Glutamatergic neuron (in vitro differentiated cells): ENCODE measurements around the gene NID2. TPM values are rescaled to one million over a fixed set of nuclear protein-coding genes. Genes with fewer than 3 reads are reported as not detected.
A peak's percentile ranks its signal among the peaks of the same experiment; 100 is the strongest.

ENCODE experiments used
- DNase-seq: peaks from one replicate; pipeline ENCODE4 v3.0.0; 2022
- H3K27ac Mint-ChIP-seq: one replicate; pipeline ENCODE4 v1.8.0; 2020; ENCODE audit warnings: mild to moderate bottlenecking, mixed read lengths, inconsistent platforms; ENCODE audit not compliant: unreplicated experiment
- H3K27me3 Mint-ChIP-seq: one replicate; pipeline ENCODE4 v1.8.0; 2020; ENCODE audit warnings: mild to moderate bottlenecking, moderate library complexity, mixed read lengths, inconsistent platforms; ENCODE audit not compliant: unreplicated experiment
- H3K36me3 Mint-ChIP-seq: one replicate; pipeline ENCODE4 v1.8.0; 2020; ENCODE audit warnings: mild to moderate bottlenecking, mixed read lengths, inconsistent platforms; ENCODE audit not compliant: unreplicated experiment
- H3K4me1 Mint-ChIP-seq: one replicate; pipeline ENCODE4 v1.8.0; 2020; ENCODE audit warnings: mild to moderate bottlenecking, low read depth, mixed read lengths, inconsistent platforms; ENCODE audit not compliant: unreplicated experiment
- H3K4me3 Mint-ChIP-seq: one replicate; pipeline ENCODE4 v1.8.0; 2020; ENCODE audit warnings: mild to moderate bottlenecking, mixed read lengths, inconsistent platforms; ENCODE audit not compliant: unreplicated experiment
- H3K9me3 Mint-ChIP-seq: one replicate; pipeline ENCODE4 v1.8.0; 2020; ENCODE audit warnings: mild to moderate bottlenecking, moderate library complexity, mixed read lengths, inconsistent platforms; ENCODE audit not compliant: unreplicated experiment
- CTCF ChIP-seq: fragments of 200-600 bp; sonication (generic); IDR thresholded peaks from one replicate; pipeline ENCODE4 v1.5.0; 2021; ENCODE audit not compliant: partially characterized antibody, unreplicated experiment
- total RNA-seq: library from RNA; stranded (reverse); fragmentation: NEBNext Ultra II Directional; extraction: Animal tissue kit (Norgen Biotek cat#: 25700); gene quantifications from one replicate; pipeline ENCODE4 v1.2.1, GENCODE V29; 2021; ENCODE audit not compliant: unreplicated experiment

The NID2 gene
- total RNA-seq, 1 donor from 2014 or later, result 2.6 TPM

GRCh38 chr14:52043690-52044089 is 25.2 kb downstream of the NID2 start:
- peak; percentile 55 for DNase-seq
- Mint-ChIP-seq H3K4me3 (no peak overlapping the region), H3K36me3 (no peaks in the 10 kb centered on the region), H3K9me3 (no peaks in the 10 kb centered on the region), H3K27me3 (no peaks in the 10 kb centered on the region), H3K27ac (no peak overlapping the region), H3K4me1 (no peaks in the 10 kb centered on the region)
- TF ChIP-seq CTCF, result peak; percentile 77

- no peaks in the 10 kb centered on the region for H3K27me3 Mint-ChIP-seq
- no peak overlapping the region for H3K4me3 Mint-ChIP-seq
- H3K4me1 Mint-ChIP-seq, result no peaks in the 10 kb centered on the region
- no peaks in the 10 kb centered on the region for H3K9me3 Mint-ChIP-seq
- no peak overlapping the region for H3K27ac Mint-ChIP-seq
- no peak for DNase-seq
- TF ChIP-seq CTCF, result no peak
- H3K36me3 Mint-ChIP-seq, result no peaks in the 10 kb centered on the region
Observed at GRCh38 chr14:52042371-52043289, 26.2 kb downstream of the NID2 start.

GRCh38 chr14:52040598-52040997 is 28.3 kb downstream of the NID2 start:
- TF ChIP-seq CTCF, result no peak
- Mint-ChIP-seq H3K4me1 (no peaks in the 10 kb centered on the region), H3K36me3 (no peaks in the 10 kb centered on the region), H3K4me3 (no peak overlapping the region), H3K9me3 (no peaks in the 10 kb centered on the region), H3K27ac (no peak overlapping the region), H3K27me3 (no peaks in the 10 kb centered on the region)
- DNase-seq, result no peak

GRCh38 chr14:52039124-52039815 is 29.6 kb downstream of the NID2 start:
- DNase-seq, result no peak
- TF ChIP-seq CTCF, result no peak
- H3K4me3 Mint-ChIP-seq, result no peak overlapping the region
- no peaks in the 10 kb centered on the region for H3K9me3 Mint-ChIP-seq
- no peaks in the 10 kb centered on the region for H3K4me1 Mint-ChIP-seq
- H3K27me3 Mint-ChIP-seq, result peaks cover 2% of the 10 kb centered on the region
- no peak overlapping the region for H3K27ac Mint-ChIP-seq
- peaks cover 3% of the 10 kb centered on the region for H3K36me3 Mint-ChIP-seq

GRCh38 chr14:52033101-52033642 is 35.7 kb downstream of the NID2 start:
- no peak for TF ChIP-seq CTCF
- no peak for DNase-seq
- no peaks in the 10 kb centered on the region for H3K9me3 Mint-ChIP-seq
- peaks cover 2% of the 10 kb centered on the region for H3K4me1 Mint-ChIP-seq
- no peak overlapping the region for H3K4me3 Mint-ChIP-seq
- H3K27ac Mint-ChIP-seq, result no peak overlapping the region
- H3K36me3 Mint-ChIP-seq, result peaks cover 4% of the 10 kb centered on the region
- H3K27me3 Mint-ChIP-seq, result peaks cover 2% of the 10 kb centered on the region
